ENCODE results near the gene PSMA2.

Gene PSMA2

DNA sequence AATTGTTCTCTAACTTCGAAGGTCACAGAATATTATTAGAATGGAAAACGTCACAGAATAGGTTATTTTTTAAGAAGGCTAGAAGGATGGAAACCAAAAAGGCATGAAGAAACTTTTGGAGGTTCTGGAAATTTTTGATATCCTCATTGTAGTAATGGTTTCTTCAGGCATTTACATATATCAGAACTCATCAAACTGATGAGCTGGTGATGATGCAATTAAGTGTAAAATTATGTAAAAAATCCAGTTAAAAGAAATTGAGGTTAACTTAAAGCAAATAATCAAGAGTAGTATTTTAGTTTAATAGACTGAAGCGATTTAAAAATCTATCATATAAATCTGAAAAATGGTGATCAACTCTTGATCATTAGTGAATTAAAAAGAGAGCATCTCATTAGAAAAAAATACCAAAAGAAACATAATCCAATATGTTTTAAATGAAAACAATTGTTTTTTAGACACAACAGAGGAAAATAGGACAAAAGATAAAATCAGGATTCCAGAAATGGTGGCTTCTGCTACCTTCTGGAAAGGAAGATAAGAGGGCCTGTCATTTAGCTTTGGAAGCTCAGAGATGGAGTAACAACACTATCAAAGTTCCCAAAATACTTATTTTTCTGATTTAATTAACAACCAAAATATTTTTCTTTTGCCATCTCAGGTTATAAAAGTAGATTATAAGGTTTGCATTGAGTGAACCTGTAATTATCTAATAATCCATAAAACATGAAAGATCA, 9.8 kb downstream of the PSMA2 start:
- TF ChIP-seq, protein P1, sequence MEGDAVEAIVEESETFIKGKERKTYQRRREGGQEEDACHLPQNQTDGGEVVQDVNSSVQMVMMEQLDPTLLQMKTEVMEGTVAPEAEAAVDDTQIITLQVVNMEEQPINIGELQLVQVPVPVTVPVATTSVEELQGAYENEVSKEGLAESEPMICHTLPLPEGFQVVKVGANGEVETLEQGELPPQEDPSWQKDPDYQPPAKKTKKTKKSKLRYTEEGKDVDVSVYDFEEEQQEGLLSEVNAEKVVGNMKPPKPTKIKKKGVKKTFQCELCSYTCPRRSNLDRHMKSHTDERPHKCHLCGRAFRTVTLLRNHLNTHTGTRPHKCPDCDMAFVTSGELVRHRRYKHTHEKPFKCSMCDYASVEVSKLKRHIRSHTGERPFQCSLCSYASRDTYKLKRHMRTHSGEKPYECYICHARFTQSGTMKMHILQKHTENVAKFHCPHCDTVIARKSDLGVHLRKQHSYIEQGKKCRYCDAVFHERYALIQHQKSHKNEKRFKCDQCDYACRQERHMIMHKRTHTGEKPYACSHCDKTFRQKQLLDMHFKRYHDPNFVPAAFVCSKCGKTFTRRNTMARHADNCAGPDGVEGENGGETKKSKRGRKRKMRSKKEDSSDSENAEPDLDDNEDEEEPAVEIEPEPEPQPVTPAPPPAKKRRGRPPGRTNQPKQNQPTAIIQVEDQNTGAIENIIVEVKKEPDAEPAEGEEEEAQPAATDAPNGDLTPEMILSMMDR (IDR thresholded peaks at IDR 0.05; ENCODE audit: control insufficient read depth, extremely low read depth, insufficient read depth) = no peak
- no peak overlapping the region for H3K4me3 ChIP-seq (ENCODE audit: low read depth, low read length)
- DNase-seq (ENCODE audit: low read depth) = no peak

DNA sequence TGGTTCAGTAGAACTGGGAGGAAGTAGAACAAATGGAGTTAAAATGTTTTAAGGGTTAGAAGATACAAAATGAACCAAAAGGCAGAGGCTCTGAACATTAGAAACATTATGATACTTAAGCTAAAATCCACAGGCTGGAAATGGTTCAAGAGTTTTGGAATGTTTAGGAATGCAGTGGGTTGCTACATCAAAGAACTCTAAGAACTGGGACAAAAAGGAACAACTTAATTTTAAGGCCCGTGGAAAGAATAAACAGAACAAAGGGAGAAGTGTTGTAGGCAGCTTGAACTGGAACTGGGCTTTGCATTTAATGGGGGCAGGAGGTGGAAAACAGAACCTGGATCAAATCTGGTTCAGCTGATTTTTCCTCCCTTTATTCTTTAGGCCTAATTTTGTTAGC, 16.6 kb downstream of the PSMA2 start:
- H3K4me3 ChIP-seq (ENCODE audit: low read depth, low read length) = no peak overlapping the region
- TF ChIP-seq, protein P1 (IDR thresholded peaks at IDR 0.05; ENCODE audit: control insufficient read depth, extremely low read depth, insufficient read depth) = no peak
- no peak for DNase-seq (ENCODE audit: low read depth)

DNA sequence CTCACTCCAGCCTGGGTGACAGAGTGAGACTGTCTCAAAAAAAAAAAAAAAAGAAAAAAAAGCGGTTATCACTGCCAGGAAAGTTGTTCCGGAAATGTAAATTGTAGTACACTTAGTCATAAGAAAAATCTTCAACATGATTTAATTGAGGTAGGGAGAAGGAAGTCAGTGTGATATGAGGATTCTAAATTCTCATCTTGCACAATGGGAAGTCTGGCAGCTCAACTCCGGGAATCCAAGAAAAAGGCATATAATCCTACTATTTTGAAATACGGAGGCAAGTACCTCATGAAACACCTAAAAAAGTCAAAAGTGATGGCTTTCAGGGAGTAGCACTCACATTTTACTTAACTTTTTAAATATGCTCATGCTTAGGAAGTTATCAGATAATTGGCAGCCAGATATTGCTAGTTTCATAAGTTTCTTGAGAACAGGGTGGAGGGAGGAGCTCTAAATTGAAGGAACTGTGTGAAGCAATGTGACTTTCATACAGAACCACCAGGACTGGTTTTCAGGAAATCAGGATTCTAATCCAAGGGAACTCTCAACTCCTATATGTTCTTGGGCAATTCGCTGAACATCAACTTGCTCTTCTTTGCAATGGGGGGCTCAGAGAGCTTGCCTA, 17.4 kb downstream of the PSMA2 start:
- no peak for DNase-seq (ENCODE audit: low read depth)
- no peak overlapping the region for H3K4me3 ChIP-seq (ENCODE audit: low read depth, low read length)
- TF ChIP-seq, protein P1 (IDR thresholded peaks at IDR 0.05; ENCODE audit: control insufficient read depth, extremely low read depth, insufficient read depth) = no peak

DNA sequence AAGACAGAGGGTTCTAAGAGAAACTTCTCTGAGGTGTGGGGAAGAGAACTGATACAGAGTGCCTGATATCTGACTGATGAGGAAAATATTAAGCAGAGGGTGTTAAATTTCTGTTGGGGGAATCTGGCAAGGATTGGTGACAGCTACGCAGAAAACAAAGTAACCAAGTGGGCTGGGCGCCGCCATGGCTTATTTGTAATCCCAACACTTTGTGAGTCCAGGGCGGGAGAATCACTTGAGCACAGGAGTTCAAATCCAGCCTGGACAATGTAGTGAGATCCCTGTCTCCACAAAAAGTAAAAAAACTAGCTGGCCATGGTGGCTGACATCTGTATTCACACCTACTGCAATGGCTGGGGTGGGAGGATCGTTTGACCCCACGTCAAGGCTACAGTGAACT, 18.0 kb downstream of the PSMA2 start:
- TF ChIP-seq, protein P1 (IDR thresholded peaks at IDR 0.05; ENCODE audit: control insufficient read depth, extremely low read depth, insufficient read depth) = no peak
- DNase-seq (ENCODE audit: low read depth) = no peak
- H3K4me3 ChIP-seq (ENCODE audit: low read depth, low read length) = no peak overlapping the region

DNA sequence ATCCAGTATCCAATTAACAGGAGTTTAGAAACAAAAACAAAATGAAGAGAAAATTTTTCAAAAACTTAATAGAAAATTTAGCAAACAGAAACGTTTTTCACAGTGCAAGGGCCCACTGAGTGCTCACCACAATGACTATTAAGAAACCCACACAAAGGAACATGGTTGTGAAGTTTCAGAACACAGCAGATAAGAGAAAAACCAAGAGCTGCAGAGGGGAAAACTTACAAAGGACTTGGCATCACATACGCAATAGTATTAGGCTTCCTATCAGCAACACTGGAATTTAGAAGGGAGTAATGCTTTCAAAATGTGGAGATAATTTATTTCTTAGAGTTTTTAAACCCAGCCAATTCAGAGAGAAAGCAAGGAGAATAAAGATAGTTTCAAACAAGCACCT, 18.4 kb downstream of the PSMA2 start:
- TF ChIP-seq, protein P1 (IDR thresholded peaks at IDR 0.05; ENCODE audit: control insufficient read depth, extremely low read depth, insufficient read depth) = no peak
- no peak for DNase-seq (ENCODE audit: low read depth)
- H3K4me3 ChIP-seq (ENCODE audit: low read depth, low read length) = no peak overlapping the region

DNA sequence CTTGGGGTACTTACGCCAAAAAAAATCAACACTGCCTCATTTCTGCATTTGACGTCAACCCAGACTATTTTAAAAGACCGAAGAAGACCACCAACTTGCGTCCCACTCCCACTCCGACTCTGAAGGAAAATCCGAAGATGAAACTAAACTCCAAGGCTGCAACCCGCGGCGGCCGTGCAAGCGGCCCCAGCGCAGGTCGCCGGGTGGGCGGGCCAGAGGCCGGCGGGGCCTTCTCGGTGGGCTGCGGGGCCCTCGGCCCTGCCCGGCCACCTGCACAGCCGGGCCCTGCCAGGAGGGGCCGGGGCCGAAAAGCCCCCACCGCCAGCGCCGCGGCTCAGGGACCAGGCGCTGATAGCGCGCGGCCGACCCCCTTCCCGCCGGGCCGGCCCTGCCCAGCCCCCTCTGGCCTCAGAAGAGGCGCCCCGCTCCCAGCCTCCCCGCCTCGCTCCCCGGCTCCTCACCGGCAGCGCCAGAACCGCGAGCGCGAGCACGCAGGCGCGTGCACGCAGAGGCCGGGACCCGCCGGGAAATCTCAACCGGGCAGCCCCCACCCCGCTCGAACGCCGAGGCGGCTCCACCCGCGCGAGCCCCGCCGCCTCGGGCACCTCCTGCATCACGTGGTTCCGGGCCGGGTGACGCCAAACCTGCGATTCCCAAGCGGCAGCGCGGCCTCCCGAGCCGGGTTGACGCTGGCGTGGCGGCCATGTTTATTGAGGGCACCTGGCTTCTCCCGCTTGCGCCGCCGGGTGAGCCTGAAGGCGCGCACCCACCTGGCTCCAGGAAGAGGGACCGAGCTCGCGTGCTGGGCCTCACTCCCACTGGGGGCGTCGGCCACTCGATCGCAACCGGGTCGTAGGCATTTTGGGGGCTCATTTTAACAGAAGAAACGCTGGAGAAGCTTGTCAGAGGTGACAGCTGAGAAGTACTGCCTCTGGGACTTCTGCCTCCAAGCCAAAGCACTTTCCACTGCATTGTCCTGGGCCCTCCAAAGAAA, 20.2 kb downstream of the PSMA2 start, which contains the start of gene C7orf25:
C7orf25 (minus strand) TSS at position 617 of the 994 bp plus-strand sequence. CDS start 1,170 bp downstream, outside the sequence.
- TF ChIP-seq, protein P1 (IDR thresholded peaks at IDR 0.05; ENCODE audit: control insufficient read depth, extremely low read depth, insufficient read depth) = peak; percentile 29
- H3K4me3 ChIP-seq (ENCODE audit: low read depth, low read length) = peak within 1 kb of the TSS; percentile 79
- DNase-seq (ENCODE audit: low read depth) = peak; percentile 82

Measured in LNCaP clone FGC (cell line).